HEK293 (cell line): ENCODE results near the gene NPTXR.

Experiments
- TF ChIP-seq, protein P1 (sequence below): fragments of 450-650 bp; formaldehyde crosslinking; IDR thresholded peaks from 2 replicates; pipeline ENCODE4 v1.5.1; 2016; ENCODE audit warnings: missing biosample characterization, missing genetic modification characterization
- TF ChIP-seq, protein P2 (sequence below): fragments of 450-650 bp; formaldehyde crosslinking; IDR thresholded peaks from 2 replicates; pipeline ENCODE4 v1.5.1; 2016; ENCODE audit warnings: missing biosample characterization, missing genetic modification characterization

DNA sequence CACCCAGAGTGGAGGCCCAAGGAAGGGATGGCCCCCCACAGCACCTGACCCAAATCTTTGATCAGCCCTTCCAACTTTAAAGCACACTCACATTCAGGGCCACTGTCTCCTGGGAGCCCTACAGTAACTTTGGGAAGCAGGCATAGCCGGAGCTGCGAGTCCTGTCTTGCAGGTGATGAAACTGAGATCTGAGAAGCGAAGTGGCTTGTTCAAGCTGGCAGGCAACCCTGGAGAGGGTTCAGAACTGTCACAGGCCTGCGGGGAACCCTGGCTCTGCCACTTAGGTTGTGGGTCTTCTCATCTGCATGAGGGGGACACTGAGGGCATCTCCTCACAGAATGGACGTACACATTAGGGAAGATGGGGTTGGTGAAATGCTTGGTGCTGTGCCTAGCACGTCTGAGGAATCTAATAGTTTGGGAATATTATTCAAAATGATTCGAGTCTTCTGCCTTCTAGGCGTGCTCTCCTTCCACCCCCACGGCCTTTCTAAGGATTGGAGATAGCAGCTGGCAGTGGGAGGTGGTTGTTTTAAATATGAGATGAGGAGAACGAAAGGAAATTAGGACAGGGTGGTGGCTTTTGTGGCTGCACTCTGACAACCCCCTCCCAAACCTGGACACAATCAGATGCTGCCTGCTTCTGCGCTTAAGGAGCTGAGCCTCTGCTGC is 69.2 kb downstream of the NPTXR start:
- TF ChIP-seq, protein P1, sequence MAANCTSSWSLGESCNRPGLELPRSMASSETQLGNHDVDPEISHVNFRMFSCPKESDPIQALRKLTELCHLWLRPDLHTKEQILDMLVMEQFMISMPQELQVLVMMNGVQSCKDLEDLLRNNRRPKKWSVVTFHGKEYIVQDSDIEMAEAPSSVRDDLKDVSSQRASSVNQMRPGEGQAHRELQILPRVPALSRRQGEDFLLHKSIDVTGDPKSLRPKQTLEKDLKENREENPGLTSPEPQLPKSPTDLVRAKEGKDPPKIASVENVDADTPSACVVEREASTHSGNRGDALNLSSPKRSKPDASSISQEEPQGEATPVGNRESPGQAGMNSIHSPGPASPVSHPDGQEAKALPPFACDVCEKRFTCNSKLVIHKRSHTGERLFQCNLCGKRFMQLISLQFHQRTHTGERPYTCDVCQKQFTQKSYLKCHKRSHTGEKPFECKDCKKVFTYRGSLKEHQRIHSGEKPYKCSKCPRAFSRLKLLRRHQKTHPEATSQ (tag by site-specific recombination) = no peak
- TF ChIP-seq, protein P2, sequence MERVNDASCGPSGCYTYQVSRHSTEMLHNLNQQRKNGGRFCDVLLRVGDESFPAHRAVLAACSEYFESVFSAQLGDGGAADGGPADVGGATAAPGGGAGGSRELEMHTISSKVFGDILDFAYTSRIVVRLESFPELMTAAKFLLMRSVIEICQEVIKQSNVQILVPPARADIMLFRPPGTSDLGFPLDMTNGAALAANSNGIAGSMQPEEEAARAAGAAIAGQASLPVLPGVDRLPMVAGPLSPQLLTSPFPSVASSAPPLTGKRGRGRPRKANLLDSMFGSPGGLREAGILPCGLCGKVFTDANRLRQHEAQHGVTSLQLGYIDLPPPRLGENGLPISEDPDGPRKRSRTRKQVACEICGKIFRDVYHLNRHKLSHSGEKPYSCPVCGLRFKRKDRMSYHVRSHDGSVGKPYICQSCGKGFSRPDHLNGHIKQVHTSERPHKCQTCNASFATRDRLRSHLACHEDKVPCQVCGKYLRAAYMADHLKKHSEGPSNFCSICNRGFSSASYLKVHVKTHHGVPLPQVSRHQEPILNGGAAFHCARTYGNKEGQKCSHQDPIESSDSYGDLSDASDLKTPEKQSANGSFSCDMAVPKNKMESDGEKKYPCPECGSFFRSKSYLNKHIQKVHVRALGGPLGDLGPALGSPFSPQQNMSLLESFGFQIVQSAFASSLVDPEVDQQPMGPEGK (tag by site-specific recombination) = no peak
